Endothelial cell of umbilical vein (primary cell): Measurements from ENCODE around the gene PON3. TPM values are rescaled to one million over a fixed set of nuclear protein-coding genes. Genes with fewer than 3 reads are reported as not detected.
"Not testable (repeated sequence)": the region's sequence is repeated elsewhere in the genome, so short reads cannot be mapped to it uniquely, and the experiment has no call there.

Source experiments
- BruUV-seq: library from RNA; stranded (reverse); fragments of 400-500 nt; replicated peaks from 2 replicates; lab custom pipeline; 2021; lab: Mats Ljungman, UMichigan
- CTCF ChIA-PET: fragments of 300-600, 350-600 bp; sonication (Branson Sonifier 250); formaldehyde crosslinking; loops from one replicate; lab custom pipeline; 2021; ENCODE audit warnings: antibody characterized with exemption, inconsistent platforms; lab: Charles Lee
- POLR2A ChIA-PET: fragments of 300-600, 350-600 bp; sonication (Branson Sonifier 250); formaldehyde crosslinking; loops from one replicate; lab custom pipeline; 2021; ENCODE audit warnings: antibody characterized with exemption, inconsistent platforms; lab: Charles Lee
- DNase-seq: peaks from one replicate; pipeline ENCODE4 v3.0.0-alpha.2; 2011; ENCODE audit warnings: low read depth, low spot score
- FAIRE-seq: peaks from 2 replicates; lab custom pipeline; 2011; peaks lifted over from hg19 to GRCh38; lab: Jason Lieb, UNC
- H2AFZ ChIP-seq: 2 replicates; pipeline ENCODE4 v1.6.0; 2012; ENCODE audit warnings: low read depth, low read length, control low read depth, inconsistent platforms
- H3K27ac ChIP-seq: 2 replicates; pipeline ENCODE4 v1.5.1; 2011; ENCODE audit warnings: low read depth, mild to moderate bottlenecking, control low read depth, low read length, moderate library complexity; ENCODE audit not compliant: insufficient read depth
- H3K27me3 ChIP-seq, 2 experiments: 2 replicates each; pipeline versions ENCODE4 v1.6.0 to v1.6.1; 2011; ENCODE audit warnings: low read length in 2 of 2, mixed read lengths in 1 of 2; ENCODE audit not compliant: control insufficient read depth in 2 of 2, insufficient read depth in 2 of 2
- H3K36me3 ChIP-seq, 2 experiments: 2 replicates in 1 of 2; 3 replicates in 1 of 2; pipeline ENCODE4 v1.5.1; 2011; ENCODE audit warnings: low read length in 2 of 2, mild to moderate bottlenecking in 1 of 2, moderate library complexity in 1 of 2; ENCODE audit not compliant: control insufficient read depth in 2 of 2, insufficient read depth in 2 of 2; ENCODE audit errors: extremely low read depth in 1 of 2
- H3K4me1 ChIP-seq: 3 replicates; pipeline ENCODE4 v1.5.1; 2011; ENCODE audit warnings: mild to moderate bottlenecking, low read length; ENCODE audit not compliant: control insufficient read depth, insufficient read depth; ENCODE audit errors: extremely low read depth
- H3K4me2 ChIP-seq: 2 replicates; pipeline ENCODE4 v1.6.1; 2011; ENCODE audit warnings: low read length, control low read depth, mixed read lengths; ENCODE audit not compliant: insufficient read depth
- H3K4me3 ChIP-seq, 3 experiments: fragments of 200-600 bp in 1 of 3; sonication (generic), shearing (Covaris generic) in 1 of 3; replicated peaks in 1 of 3; 2 replicates each; pipeline ENCODE4 v1.5.1; 2011 to 2016; ENCODE audit warnings: control low read depth in 3 of 3, low read length in 3 of 3, mild to moderate bottlenecking in 2 of 3, inconsistent platforms in 1 of 3, low read depth in 1 of 3, moderate library complexity in 1 of 3; ENCODE audit not compliant: insufficient read depth in 1 of 3
- H3K79me2 ChIP-seq: 2 replicates; pipeline ENCODE4 v1.6.0; 2012; ENCODE audit warnings: low read length, inconsistent platforms; ENCODE audit not compliant: control insufficient read depth, insufficient read depth
- H3K9ac ChIP-seq: replicated peaks from 2 replicates; pipeline ENCODE3; 2011; ENCODE audit warnings: low read length, control low read depth; ENCODE audit not compliant: insufficient read depth; ENCODE audit errors: extremely low read depth
- H3K9me1 ChIP-seq: replicated peaks from 3 replicates; pipeline ENCODE4 v1.6.0; 2011; ENCODE audit warnings: mild to moderate bottlenecking, low read length; ENCODE audit not compliant: control insufficient read depth, insufficient read depth; ENCODE audit errors: extremely low read depth
- H3K9me3 ChIP-seq: replicated peaks from 2 replicates; pipeline ENCODE4 v1.5.1; 2012; ENCODE audit warnings: low read length, inconsistent platforms; ENCODE audit not compliant: control insufficient read depth, insufficient read depth
- H4K20me1 ChIP-seq: replicated peaks from 2 replicates; pipeline ENCODE3; 2011; ENCODE audit warnings: mild to moderate bottlenecking, low read length; ENCODE audit not compliant: control insufficient read depth, insufficient read depth; ENCODE audit errors: extremely low read depth
- FOS ChIP-seq: IDR thresholded peaks from 2 replicates; pipeline ENCODE4 v1.6.1; 2011; ENCODE audit warnings: mild to moderate bottlenecking, low read length, moderate library complexity, borderline replicate concordance; ENCODE audit not compliant: insufficient read depth
- GATA2 ChIP-seq: IDR thresholded peaks from 2 replicates; pipeline ENCODE4 v1.7.0; 2011; ENCODE audit warnings: low read depth, mild to moderate bottlenecking, moderate library complexity, mixed read lengths, low read length; ENCODE audit not compliant: insufficient read length, insufficient read depth
- MAX ChIP-seq: IDR thresholded peaks from 2 replicates; pipeline ENCODE4 v1.6.1; 2011; ENCODE audit not compliant: insufficient read depth, insufficient read length
- POLR2AphosphoS5 ChIP-seq: IDR thresholded peaks from 2 replicates; pipeline ENCODE4 v1.6.1; 2012; ENCODE audit warnings: low read depth, mild to moderate bottlenecking, control low read depth, low read length, moderate library complexity; ENCODE audit not compliant: insufficient read depth
- dilution Hi-C: fragments of 300-500 bp; cut with MboI; formaldehyde crosslinking; loops from one replicate; pipeline ENCODE4 v1.15.0; 2019; ENCODE audit warnings: low sequenced_read_pairs; ENCODE audit not compliant: extremely low pct_ligation_motif_present
- intact Hi-C: fragments of 100-400 bp; cut with micrococcal nuclease; formaldehyde crosslinking; loops from one replicate; pipeline ENCODE4 v1.10.0; 2022
- polyA plus RNA-seq, 4 experiments: library from polyadenylated mRNA; depleted of rRNA in 3 of 4; stranded (reverse) in 3 of 4; unstranded in 1 of 4; fragments of >200 nt; gene quantifications; 2 replicates each; pipeline versions ENCODE4 v1.2.1 to v1.2.3, GENCODE V29; 2011 to 2012; ENCODE audit warnings: missing spikeins in 1 of 4
- total RNA-seq: library from RNA; stranded (reverse); gene quantifications from 2 replicates; pipeline ENCODE4 v1.2.3, GENCODE V29; 2021

Gene PON3
- total and polyA plus RNA-seq, 2 donors (not counting 3 experiments of a cell fraction or from before 2014, with no cell fraction given) = 0.83 to 3.4 TPM

GRCh38 chr7:95389516-95389915, 6.7 kb downstream of the PON3 start:
- intact Hi-C loops = no loop called here
- H3K27me3 ChIP-seq = no peaks in the 10 kb centered on the region
- BruUV-seq = no TSS peak
- ChIA-PET CTCF (no interaction called here), POLR2A (no interaction called here)
- H3K9me1 ChIP-seq = no peaks in the 10 kb centered on the region
- no peak overlapping the region for H3K27ac ChIP-seq
- no peak overlapping the region for H3K4me2 ChIP-seq
- DNase-seq (no peak), FAIRE-seq (no peak)
- no peak overlapping the region for H2AFZ ChIP-seq
- no peak overlapping the region for H3K9ac ChIP-seq
- H3K36me3 ChIP-seq = no peaks in the 10 kb centered on the region
- dilution Hi-C loops = no loop called here
- no peak for TF ChIP-seq POLR2AphosphoS5
- TF ChIP-seq FOS = no peak
- no peak for TF ChIP-seq MAX
- no peak for TF ChIP-seq GATA2
- no peaks in the 10 kb centered on the region for H3K79me2 ChIP-seq
- no peak overlapping the region for H3K4me3 ChIP-seq
- H3K4me1 ChIP-seq = no peaks in the 10 kb centered on the region
- no peaks in the 10 kb centered on the region for H4K20me1 ChIP-seq
- no peaks in the 10 kb centered on the region for H3K9me3 ChIP-seq

DNA sequence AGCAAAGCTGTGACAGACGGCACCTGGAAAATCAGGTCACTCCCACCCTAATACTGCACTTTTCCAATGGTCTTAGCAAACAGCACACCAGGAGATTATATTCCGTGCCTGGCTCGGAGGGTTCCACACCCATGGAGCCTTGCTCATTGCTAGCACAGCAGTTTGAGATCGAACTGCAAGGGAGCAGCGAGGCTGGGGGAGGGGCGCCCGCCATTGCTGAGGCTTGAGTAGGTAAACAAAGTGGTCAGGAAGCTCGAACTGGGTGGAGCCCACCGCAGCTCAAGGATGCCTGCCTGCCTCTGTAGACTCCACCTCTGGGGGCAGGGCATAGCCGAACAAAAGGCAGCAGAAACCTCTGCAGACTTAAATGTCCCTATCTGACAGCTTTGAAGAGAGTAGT, 16.7 kb downstream of the PON3 start:
- H3K27me3 ChIP-seq, dilution Hi-C loops, H2AFZ ChIP-seq, H3K4me1 ChIP-seq, FAIRE-seq, H3K9ac ChIP-seq, H3K9me3 ChIP-seq, H3K79me2 ChIP-seq, POLR2A ChIA-PET, H3K36me3 ChIP-seq, H3K27ac ChIP-seq, CTCF ChIA-PET, H3K4me2 ChIP-seq, DNase-seq, H4K20me1 ChIP-seq, intact Hi-C loops, H3K4me3 ChIP-seq, BruUV-seq, H3K9me1 ChIP-seq: not testable (repeated sequence)
